Measurements from ENCODE around the gene GOSR2.

- TF ChIP-seq CTCF (conservative IDR thresholded peaks at IDR 0.05 in 1 of 2, IDR thresholded peaks at IDR 0.05 in 1 of 2; ENCODE audit: extremely low read depth in 1 of 2, insufficient read depth in 1 of 2, low read depth in 1 of 2, low read length in 2 of 2) (no peak), EZH2 (IDR thresholded peaks at IDR 0.05; ENCODE audit: borderline replicate concordance, low read length) (no peak)
Measured at GRCh38 chr17:46903762-46904672, 18.9 kb upstream of the GOSR2 start.

Measured in mammary epithelial cell (primary cell).